ENCODE measurements around the gene CD53.

GRCh38 chr1:110860174-110860573 lies 12.8 kb upstream of the CD53 start:
- no peak for TF ChIP-seq POLR2A (IDR thresholded peaks at IDR 0.05)
- no peak for TF ChIP-seq CTCF (IDR thresholded peaks at IDR 0.05)

Measured in body of pancreas (tissue), 4 donors.